Measurements from ENCODE around the gene ASIP. TPM values are rescaled to one million over a fixed set of nuclear protein-coding genes. Genes with fewer than 3 reads are reported as not detected.

Gene ASIP
- total and polyA plus RNA-seq, 2 experiments from 2014 or later = not detected

DNA sequence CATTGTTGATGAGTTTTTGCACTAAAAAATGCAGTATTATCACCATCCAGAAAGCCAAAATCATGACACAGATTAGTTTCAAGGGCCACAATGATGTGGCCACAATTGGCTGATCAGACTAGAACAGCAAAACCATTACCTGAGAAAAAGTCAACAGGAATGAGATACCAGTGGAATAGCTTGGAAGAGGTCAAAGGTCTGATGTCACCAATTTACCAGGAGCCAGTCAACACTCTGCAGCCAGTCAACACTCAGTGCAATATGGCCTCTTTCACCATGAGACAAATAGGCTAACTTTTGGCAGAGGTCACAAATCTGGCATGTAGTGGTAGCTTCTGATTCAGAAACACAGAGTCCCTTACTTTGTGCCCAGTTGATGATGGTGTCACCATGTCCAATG is 7.5 kb upstream of the ASIP start:
- Histone ChIP-seq H3K36me3 (ENCODE audit: insufficient read depth) (no peaks in the 10 kb centered on the region), H3K27ac (ENCODE audit: low read depth) (no peak overlapping the region), H3K4me2 (no peak overlapping the region), H3K27me3 (ENCODE audit: insufficient read depth) (no peaks in the 10 kb centered on the region), H2AFZ (no peak overlapping the region), H4K20me1 (replicated peaks; ENCODE audit: insufficient read depth) (no peaks in the 10 kb centered on the region), H3K79me2 (replicated peaks; ENCODE audit: insufficient read depth) (no peaks in the 10 kb centered on the region), H3F3A (replicated peaks; ENCODE audit: low read depth) (no peaks in the 10 kb centered on the region), H3K4me1 (ENCODE audit: insufficient read depth) (no peaks in the 10 kb centered on the region), H3K4me3 (no peak overlapping the region), H3K9me2 (ENCODE audit: insufficient read depth) (no peaks in the 10 kb centered on the region)
- no peaks in the 10 kb centered on the region for H3K4me1 Mint-ChIP-seq
- no peak for TF ChIP-seq NANOG (IDR thresholded peaks at IDR 0.05; ENCODE audit: borderline replicate concordance)
- TF ChIP-seq CREB1 (CRISPR knock-in tag; IDR thresholded peaks at IDR 0.05; ENCODE audit: low read depth) = no peak
- no peak for TF ChIP-seq EZH2 (IDR thresholded peaks at IDR 0.05; ENCODE audit: low read depth, unreplicated experiment)
- no peak for TF ChIP-seq JUNB (IDR thresholded peaks at IDR 0.05; ENCODE audit: unreplicated experiment)
- no peak for TF ChIP-seq EZH2phosphoT487 (IDR thresholded peaks at IDR 0.05; ENCODE audit: unreplicated experiment)
- TF ChIP-seq, protein P1, sequence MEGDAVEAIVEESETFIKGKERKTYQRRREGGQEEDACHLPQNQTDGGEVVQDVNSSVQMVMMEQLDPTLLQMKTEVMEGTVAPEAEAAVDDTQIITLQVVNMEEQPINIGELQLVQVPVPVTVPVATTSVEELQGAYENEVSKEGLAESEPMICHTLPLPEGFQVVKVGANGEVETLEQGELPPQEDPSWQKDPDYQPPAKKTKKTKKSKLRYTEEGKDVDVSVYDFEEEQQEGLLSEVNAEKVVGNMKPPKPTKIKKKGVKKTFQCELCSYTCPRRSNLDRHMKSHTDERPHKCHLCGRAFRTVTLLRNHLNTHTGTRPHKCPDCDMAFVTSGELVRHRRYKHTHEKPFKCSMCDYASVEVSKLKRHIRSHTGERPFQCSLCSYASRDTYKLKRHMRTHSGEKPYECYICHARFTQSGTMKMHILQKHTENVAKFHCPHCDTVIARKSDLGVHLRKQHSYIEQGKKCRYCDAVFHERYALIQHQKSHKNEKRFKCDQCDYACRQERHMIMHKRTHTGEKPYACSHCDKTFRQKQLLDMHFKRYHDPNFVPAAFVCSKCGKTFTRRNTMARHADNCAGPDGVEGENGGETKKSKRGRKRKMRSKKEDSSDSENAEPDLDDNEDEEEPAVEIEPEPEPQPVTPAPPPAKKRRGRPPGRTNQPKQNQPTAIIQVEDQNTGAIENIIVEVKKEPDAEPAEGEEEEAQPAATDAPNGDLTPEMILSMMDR (conservative IDR thresholded peaks at IDR 0.05; ENCODE audit: low read depth in 2 of 2) = no peak
- TF ChIP-seq POLR2AphosphoS5 (IDR thresholded peaks at IDR 0.05; ENCODE audit: low read depth) = no peak
- H3K36me3 Mint-ChIP-seq (ENCODE audit: low read depth) = no peaks in the 10 kb centered on the region
- peaks cover 6% of the 10 kb centered on the region for H3K9me3 Mint-ChIP-seq
- no peak for DNase-seq (ENCODE audit: low spot score)
- H3K27me3 Mint-ChIP-seq (ENCODE audit: insufficient read depth, low read depth, poor library complexity) = no peaks in the 10 kb centered on the region
- H3K4me3 Mint-ChIP-seq = no peak overlapping the region
- ATAC-seq = no peak
- no peak overlapping the region for H3K27ac Mint-ChIP-seq

DNA sequence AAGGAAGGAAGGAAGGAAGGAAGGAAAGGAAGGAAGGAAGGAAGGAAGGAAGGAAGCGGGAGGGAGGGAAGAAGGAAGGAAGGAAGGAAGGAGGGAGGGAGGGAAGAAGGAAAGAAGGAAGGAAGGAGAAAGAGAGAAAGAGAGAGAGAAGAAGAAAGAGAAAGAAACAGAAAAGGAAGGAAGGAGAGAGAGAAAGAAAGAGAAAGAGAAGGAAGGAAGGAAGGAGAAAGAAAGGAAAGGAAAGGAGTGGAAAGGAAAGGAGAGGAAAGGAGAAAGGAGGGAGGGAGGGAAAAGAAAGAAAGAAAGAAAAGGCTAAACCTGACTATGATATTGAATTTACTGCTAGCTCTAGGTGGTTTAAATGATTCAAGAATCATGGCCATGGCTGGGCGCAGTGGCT is 5.3 kb upstream of the ASIP start:
- Histone ChIP-seq H3K79me2 (replicated peaks; ENCODE audit: insufficient read depth) (no peaks in the 10 kb centered on the region), H3K4me1 (ENCODE audit: insufficient read depth) (0 out of 2 replicates have a peak, but pooled peaks cover 5% of the 10 kb centered on the region), H3F3A (replicated peaks; ENCODE audit: low read depth) (no peaks in the 10 kb centered on the region), H3K4me3 (no peak overlapping the region), H3K27ac (ENCODE audit: low read depth) (no peak overlapping the region), H3K9me2 (ENCODE audit: insufficient read depth) (no peaks in the 10 kb centered on the region), H3K27me3 (ENCODE audit: insufficient read depth) (no peaks in the 10 kb centered on the region), H2AFZ (no peak overlapping the region), H4K20me1 (replicated peaks; ENCODE audit: insufficient read depth) (no peaks in the 10 kb centered on the region), H3K36me3 (ENCODE audit: insufficient read depth) (no peaks in the 10 kb centered on the region), H3K4me2 (no peak overlapping the region)
- H3K4me1 Mint-ChIP-seq = 0 out of 3 replicates have a peak, but pooled peaks cover 2% of the 10 kb centered on the region
- H3K4me3 Mint-ChIP-seq = no peak overlapping the region
- H3K36me3 Mint-ChIP-seq (ENCODE audit: low read depth) = no peaks in the 10 kb centered on the region
- H3K27ac Mint-ChIP-seq = no peak overlapping the region
- H3K27me3 Mint-ChIP-seq (ENCODE audit: insufficient read depth, low read depth, poor library complexity) = no peaks in the 10 kb centered on the region
- no peak for DNase-seq (ENCODE audit: low spot score)
- peaks cover 6% of the 10 kb centered on the region for H3K9me3 Mint-ChIP-seq
- TF ChIP-seq NANOG (IDR thresholded peaks at IDR 0.05; ENCODE audit: borderline replicate concordance) (no peak), ZNF331 (CRISPR knock-in tag; IDR thresholded peaks at IDR 0.05; ENCODE audit: low read depth) (no peak), EZH2 (IDR thresholded peaks at IDR 0.05; ENCODE audit: low read depth, unreplicated experiment) (no peak), JUNB (IDR thresholded peaks at IDR 0.05; ENCODE audit: unreplicated experiment) (no peak), ZNF114 (CRISPR knock-in tag; IDR thresholded peaks at IDR 0.05) (no peak), STAT1 (IDR thresholded peaks at IDR 0.05; ENCODE audit: unreplicated experiment) (no peak), EZH2phosphoT487 (IDR thresholded peaks at IDR 0.05; ENCODE audit: unreplicated experiment) (no peak)
- TF ChIP-seq, protein P1 (conservative IDR thresholded peaks at IDR 0.05; ENCODE audit: low read depth in 2 of 2) = no peak
- TF ChIP-seq, protein P2, sequence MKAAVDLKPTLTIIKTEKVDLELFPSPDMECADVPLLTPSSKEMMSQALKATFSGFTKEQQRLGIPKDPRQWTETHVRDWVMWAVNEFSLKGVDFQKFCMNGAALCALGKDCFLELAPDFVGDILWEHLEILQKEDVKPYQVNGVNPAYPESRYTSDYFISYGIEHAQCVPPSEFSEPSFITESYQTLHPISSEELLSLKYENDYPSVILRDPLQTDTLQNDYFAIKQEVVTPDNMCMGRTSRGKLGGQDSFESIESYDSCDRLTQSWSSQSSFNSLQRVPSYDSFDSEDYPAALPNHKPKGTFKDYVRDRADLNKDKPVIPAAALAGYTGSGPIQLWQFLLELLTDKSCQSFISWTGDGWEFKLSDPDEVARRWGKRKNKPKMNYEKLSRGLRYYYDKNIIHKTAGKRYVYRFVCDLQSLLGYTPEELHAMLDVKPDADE (IDR thresholded peaks at IDR 0.05) = no peak
- TF ChIP-seq, protein P3, sequence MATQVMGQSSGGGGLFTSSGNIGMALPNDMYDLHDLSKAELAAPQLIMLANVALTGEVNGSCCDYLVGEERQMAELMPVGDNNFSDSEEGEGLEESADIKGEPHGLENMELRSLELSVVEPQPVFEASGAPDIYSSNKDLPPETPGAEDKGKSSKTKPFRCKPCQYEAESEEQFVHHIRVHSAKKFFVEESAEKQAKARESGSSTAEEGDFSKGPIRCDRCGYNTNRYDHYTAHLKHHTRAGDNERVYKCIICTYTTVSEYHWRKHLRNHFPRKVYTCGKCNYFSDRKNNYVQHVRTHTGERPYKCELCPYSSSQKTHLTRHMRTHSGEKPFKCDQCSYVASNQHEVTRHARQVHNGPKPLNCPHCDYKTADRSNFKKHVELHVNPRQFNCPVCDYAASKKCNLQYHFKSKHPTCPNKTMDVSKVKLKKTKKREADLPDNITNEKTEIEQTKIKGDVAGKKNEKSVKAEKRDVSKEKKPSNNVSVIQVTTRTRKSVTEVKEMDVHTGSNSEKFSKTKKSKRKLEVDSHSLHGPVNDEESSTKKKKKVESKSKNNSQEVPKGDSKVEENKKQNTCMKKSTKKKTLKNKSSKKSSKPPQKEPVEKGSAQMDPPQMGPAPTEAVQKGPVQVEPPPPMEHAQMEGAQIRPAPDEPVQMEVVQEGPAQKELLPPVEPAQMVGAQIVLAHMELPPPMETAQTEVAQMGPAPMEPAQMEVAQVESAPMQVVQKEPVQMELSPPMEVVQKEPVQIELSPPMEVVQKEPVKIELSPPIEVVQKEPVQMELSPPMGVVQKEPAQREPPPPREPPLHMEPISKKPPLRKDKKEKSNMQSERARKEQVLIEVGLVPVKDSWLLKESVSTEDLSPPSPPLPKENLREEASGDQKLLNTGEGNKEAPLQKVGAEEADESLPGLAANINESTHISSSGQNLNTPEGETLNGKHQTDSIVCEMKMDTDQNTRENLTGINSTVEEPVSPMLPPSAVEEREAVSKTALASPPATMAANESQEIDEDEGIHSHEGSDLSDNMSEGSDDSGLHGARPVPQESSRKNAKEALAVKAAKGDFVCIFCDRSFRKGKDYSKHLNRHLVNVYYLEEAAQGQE (IDR thresholded peaks at IDR 0.05; ENCODE audit: unreplicated experiment) = no peak
- no peak for ATAC-seq

Measured in GM23338 (cell line).